ENCODE data around the gene AGPAT2.

The AGPAT2 gene

GRCh38 chr9:136679431-136679941, 7.8 kb downstream of the AGPAT2 start:
- Mint-ChIP-seq H3K27ac (no peak overlapping the region), H3K4me3 (no peak overlapping the region), H3K4me1 (ENCODE audit: low read depth) (no peaks in the 10 kb centered on the region), H3K9me3 (ENCODE audit: low read depth) (no peaks in the 10 kb centered on the region), H3K36me3 (no peaks in the 10 kb centered on the region), H3K27me3 (no peaks in the 10 kb centered on the region)

- Mint-ChIP-seq H3K27ac (no peak overlapping the region), H3K36me3 (no peaks in the 10 kb centered on the region), H3K4me3 (no peak overlapping the region), H3K4me1 (ENCODE audit: low read depth) (no peaks in the 10 kb centered on the region), H3K27me3 (no peaks in the 10 kb centered on the region), H3K9me3 (ENCODE audit: low read depth) (no peaks in the 10 kb centered on the region)
Measured at GRCh38 chr9:136678624-136679023, 8.6 kb downstream of the AGPAT2 start.

- Mint-ChIP-seq H3K4me1 (ENCODE audit: low read depth) (no peaks in the 10 kb centered on the region), H3K4me3 (no peak overlapping the region), H3K9me3 (ENCODE audit: low read depth) (no peaks in the 10 kb centered on the region), H3K27me3 (no peaks in the 10 kb centered on the region), H3K27ac (no peak overlapping the region), H3K36me3 (no peaks in the 10 kb centered on the region)
Measured at GRCh38 chr9:136678034-136678433, 9.2 kb downstream of the AGPAT2 start.

GRCh38 chr9:136676920-136677686, 10.2 kb downstream of the AGPAT2 start:
- no peaks in the 10 kb centered on the region for H3K27me3 Mint-ChIP-seq
- H3K27ac Mint-ChIP-seq: no peak overlapping the region
- H3K36me3 Mint-ChIP-seq: no peaks in the 10 kb centered on the region
- no peaks in the 10 kb centered on the region for H3K9me3 Mint-ChIP-seq (ENCODE audit: low read depth)
- H3K4me1 Mint-ChIP-seq (ENCODE audit: low read depth): no peaks in the 10 kb centered on the region
- no peak overlapping the region for H3K4me3 Mint-ChIP-seq

- H3K27ac Mint-ChIP-seq: no peak overlapping the region
- no peaks in the 10 kb centered on the region for H3K27me3 Mint-ChIP-seq
- no peaks in the 10 kb centered on the region for H3K36me3 Mint-ChIP-seq
- H3K4me1 Mint-ChIP-seq (ENCODE audit: low read depth): no peaks in the 10 kb centered on the region
- no peak overlapping the region for H3K4me3 Mint-ChIP-seq
- H3K9me3 Mint-ChIP-seq (ENCODE audit: low read depth): no peaks in the 10 kb centered on the region
Measured at GRCh38 chr9:136676297-136676794, 10.9 kb downstream of the AGPAT2 start.

- no peaks in the 10 kb centered on the region for H3K4me1 Mint-ChIP-seq (ENCODE audit: low read depth)
- no peak overlapping the region for H3K27ac Mint-ChIP-seq
- H3K27me3 Mint-ChIP-seq: no peaks in the 10 kb centered on the region
- no peaks in the 10 kb centered on the region for H3K36me3 Mint-ChIP-seq
- no peak overlapping the region for H3K4me3 Mint-ChIP-seq
- H3K9me3 Mint-ChIP-seq (ENCODE audit: low read depth): no peaks in the 10 kb centered on the region
Measured at GRCh38 chr9:136675477-136676296, 11.6 kb downstream of the AGPAT2 start.

GRCh38 chr9:136674786-136675349, 12.4 kb downstream of the AGPAT2 start:
- Mint-ChIP-seq H3K27me3 (no peaks in the 10 kb centered on the region), H3K27ac (no peak overlapping the region), H3K36me3 (no peaks in the 10 kb centered on the region), H3K4me3 (no peak overlapping the region), H3K4me1 (ENCODE audit: low read depth) (no peaks in the 10 kb centered on the region), H3K9me3 (ENCODE audit: low read depth) (no peaks in the 10 kb centered on the region)

- no peaks in the 10 kb centered on the region for H3K36me3 Mint-ChIP-seq
- no peaks in the 10 kb centered on the region for H3K9me3 Mint-ChIP-seq (ENCODE audit: low read depth)
- H3K4me3 Mint-ChIP-seq: no peak overlapping the region
- H3K27ac Mint-ChIP-seq: no peak overlapping the region
- H3K27me3 Mint-ChIP-seq: no peaks in the 10 kb centered on the region
- H3K4me1 Mint-ChIP-seq (ENCODE audit: low read depth): no peaks in the 10 kb centered on the region
Measured at GRCh38 chr9:136673975-136674785, 13.1 kb downstream of the AGPAT2 start.

GRCh38 chr9:136673088-136673974, 13.9 kb downstream of the AGPAT2 start:
- no peak overlapping the region for H3K4me3 Mint-ChIP-seq
- H3K27me3 Mint-ChIP-seq: no peaks in the 10 kb centered on the region
- no peaks in the 10 kb centered on the region for H3K36me3 Mint-ChIP-seq
- no peaks in the 10 kb centered on the region for H3K9me3 Mint-ChIP-seq (ENCODE audit: low read depth)
- peaks cover 1% of the 10 kb centered on the region for H3K4me1 Mint-ChIP-seq (ENCODE audit: low read depth)
- no peak overlapping the region for H3K27ac Mint-ChIP-seq

- Mint-ChIP-seq H3K27me3 (no peaks in the 10 kb centered on the region), H3K27ac (no peak overlapping the region), H3K4me3 (no peak overlapping the region), H3K4me1 (ENCODE audit: low read depth) (peaks cover 1% of the 10 kb centered on the region), H3K36me3 (no peaks in the 10 kb centered on the region), H3K9me3 (ENCODE audit: low read depth) (no peaks in the 10 kb centered on the region)
Measured at GRCh38 chr9:136672431-136673087, 14.7 kb downstream of the AGPAT2 start.

GRCh38 chr9:136671646-136672430, 15.4 kb downstream of the AGPAT2 start:
- no peak overlapping the region for H3K27ac Mint-ChIP-seq
- H3K27me3 Mint-ChIP-seq: no peaks in the 10 kb centered on the region
- no peaks in the 10 kb centered on the region for H3K36me3 Mint-ChIP-seq
- peaks cover 1% of the 10 kb centered on the region for H3K4me1 Mint-ChIP-seq (ENCODE audit: low read depth)
- no peak overlapping the region for H3K4me3 Mint-ChIP-seq
- no peaks in the 10 kb centered on the region for H3K9me3 Mint-ChIP-seq (ENCODE audit: low read depth)

GRCh38 chr9:136671254-136671614, 16.0 kb downstream of the AGPAT2 start:
- H3K27me3 Mint-ChIP-seq: no peaks in the 10 kb centered on the region
- no peaks in the 10 kb centered on the region for H3K36me3 Mint-ChIP-seq
- no peak overlapping the region for H3K27ac Mint-ChIP-seq
- H3K4me1 Mint-ChIP-seq (ENCODE audit: low read depth): peaks cover 1% of the 10 kb centered on the region
- no peak overlapping the region for H3K4me3 Mint-ChIP-seq
- H3K9me3 Mint-ChIP-seq (ENCODE audit: low read depth): no peaks in the 10 kb centered on the region

All from activated naive CD8-positive, alpha-beta T cell (primary cell).